ENCODE data around the gene MRPL24.

MRPL24 gene

DNA sequence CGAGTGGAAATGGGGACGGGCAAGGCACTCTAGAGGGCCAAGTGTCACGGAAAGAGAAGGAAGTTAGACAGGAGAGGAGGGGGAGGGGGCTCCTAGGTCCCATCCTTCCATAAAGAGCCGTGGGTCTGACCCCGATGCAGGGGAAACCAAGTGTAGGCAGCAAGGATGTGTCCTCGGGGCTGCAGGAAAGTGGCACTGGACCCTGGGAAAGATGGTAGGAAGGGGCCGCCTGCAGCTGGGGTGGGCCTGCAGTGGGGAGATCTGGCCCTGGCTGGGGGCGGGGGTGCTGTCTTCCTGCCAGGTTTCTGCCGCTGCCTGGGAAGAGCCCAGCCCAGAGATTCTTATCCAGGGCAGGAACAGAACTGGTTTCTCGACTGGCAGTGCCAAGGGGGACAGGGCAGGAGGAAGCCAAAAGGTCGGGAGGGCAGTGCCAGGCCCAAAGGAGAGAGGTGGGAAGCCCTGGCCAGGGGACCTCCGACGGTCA lies 48.4 kb downstream of the MRPL24 start:
- no peaks in the 10 kb centered on the region for H3K36me3 Mint-ChIP-seq (ENCODE audit: low read depth)
- intact Hi-C loops (cut with micrococcal nuclease): no loop called here
- peak overlapping the region; percentile 1 for H3K4me3 Mint-ChIP-seq
- H3K27ac Mint-ChIP-seq: no peak overlapping the region
- H3K27me3 Mint-ChIP-seq: peaks cover 85% of the 10 kb centered on the region
- peaks cover 36% of the 10 kb centered on the region for H3K4me1 Mint-ChIP-seq (ENCODE audit: low read depth)
- no peaks in the 10 kb centered on the region for H3K9me3 Mint-ChIP-seq

- Mint-ChIP-seq H3K27ac (no peak overlapping the region), H3K4me3 (peak overlapping the region; percentile 1), H3K36me3 (ENCODE audit: low read depth) (no peaks in the 10 kb centered on the region), H3K9me3 (no peaks in the 10 kb centered on the region), H3K4me1 (ENCODE audit: low read depth) (peaks cover 36% of the 10 kb centered on the region), H3K27me3 (peaks cover 81% of the 10 kb centered on the region)
- intact Hi-C loops (cut with micrococcal nuclease): no loop called here
Observed at GRCh38 chr1:156691665-156692440, 49.0 kb downstream of the MRPL24 start.

DNA sequence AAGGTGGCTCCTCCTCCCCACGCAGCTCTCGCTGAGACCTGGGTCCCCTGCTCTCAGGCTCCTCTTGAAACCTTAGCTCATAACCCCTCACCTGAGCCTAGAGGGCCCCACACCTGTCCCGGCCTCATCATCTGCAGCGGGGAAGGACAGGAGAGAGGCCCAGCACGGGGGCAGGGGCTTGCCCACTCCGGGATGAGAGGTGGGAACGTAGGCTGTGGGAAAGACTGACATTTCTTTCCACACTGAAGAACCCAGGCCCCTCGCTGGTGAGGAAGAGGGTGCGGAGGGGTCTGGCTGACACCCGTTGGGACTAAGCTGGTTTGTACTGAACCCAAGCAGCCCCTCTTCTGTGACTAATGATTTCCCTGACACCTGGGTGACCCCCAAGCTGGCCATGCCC lies 49.7 kb downstream of the MRPL24 start:
- intact Hi-C loops (cut with micrococcal nuclease): no loop called here
- Mint-ChIP-seq H3K4me3 (no peak overlapping the region), H3K36me3 (ENCODE audit: low read depth) (no peaks in the 10 kb centered on the region), H3K27ac (no peak overlapping the region), H3K9me3 (no peaks in the 10 kb centered on the region), H3K4me1 (ENCODE audit: low read depth) (peaks cover 36% of the 10 kb centered on the region), H3K27me3 (peaks cover 75% of the 10 kb centered on the region)

GRCh38 chr1:156690675-156691036 lies 50.2 kb downstream of the MRPL24 start:
- intact Hi-C loops (cut with micrococcal nuclease): no loop called here
- Mint-ChIP-seq H3K27ac (no peak overlapping the region), H3K36me3 (ENCODE audit: low read depth) (no peaks in the 10 kb centered on the region), H3K27me3 (peaks cover 76% of the 10 kb centered on the region), H3K4me3 (no peak overlapping the region), H3K4me1 (ENCODE audit: low read depth) (peaks cover 36% of the 10 kb centered on the region), H3K9me3 (no peaks in the 10 kb centered on the region)

DNA sequence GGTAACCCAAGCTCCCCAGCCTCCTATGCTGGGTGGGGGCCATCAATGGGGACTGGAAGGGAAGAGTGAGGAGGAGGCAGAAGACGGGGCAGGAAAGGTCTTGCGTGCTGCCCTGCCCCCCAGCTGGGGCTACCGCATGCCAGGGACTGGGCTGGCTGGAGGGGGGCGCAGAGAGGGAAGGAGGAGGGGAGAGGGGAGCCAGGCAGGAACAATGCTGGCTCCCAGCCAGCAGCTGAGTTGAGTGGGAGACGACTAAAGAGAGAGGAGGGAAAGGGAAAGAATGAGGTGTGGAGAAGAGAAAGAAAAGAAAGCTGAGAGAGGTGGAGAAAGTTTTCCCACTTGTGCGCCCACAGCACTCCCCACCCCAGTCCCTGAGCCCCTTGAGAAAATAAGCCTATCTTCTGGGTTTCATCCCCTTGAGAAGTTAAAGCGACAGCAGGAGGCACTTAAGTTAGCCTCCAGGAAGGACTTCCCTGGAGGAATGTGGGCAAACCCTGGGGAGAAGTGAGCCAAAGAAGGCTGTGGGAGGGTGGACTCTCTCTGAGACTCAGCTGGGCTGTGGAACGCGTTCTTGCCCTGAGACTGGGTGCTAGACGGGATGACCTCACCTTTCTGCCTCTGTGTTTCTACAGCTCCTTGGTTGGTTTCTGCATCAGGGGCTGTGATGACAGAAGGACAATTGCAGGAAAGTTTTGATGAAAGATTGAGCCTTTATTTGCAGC lies 50.8 kb downstream of the MRPL24 start:
- H3K4me1 Mint-ChIP-seq (ENCODE audit: low read depth): peaks cover 36% of the 10 kb centered on the region
- H3K4me3 Mint-ChIP-seq: no peak overlapping the region
- peaks cover 80% of the 10 kb centered on the region for H3K27me3 Mint-ChIP-seq
- H3K36me3 Mint-ChIP-seq (ENCODE audit: low read depth): no peaks in the 10 kb centered on the region
- no peak overlapping the region for H3K27ac Mint-ChIP-seq
- H3K9me3 Mint-ChIP-seq: no peaks in the 10 kb centered on the region
- intact Hi-C loops (cut with micrococcal nuclease): loop anchor here (1.0 kb wide), 2 partner anchors 35 to 200 kb away; no protein-coding TSS in a partner anchor

- Mint-ChIP-seq H3K27me3 (peaks cover 82% of the 10 kb centered on the region), H3K9me3 (no peaks in the 10 kb centered on the region), H3K4me1 (ENCODE audit: low read depth) (peaks cover 41% of the 10 kb centered on the region), H3K36me3 (ENCODE audit: low read depth) (no peaks in the 10 kb centered on the region), H3K27ac (no peak overlapping the region), H3K4me3 (no peak overlapping the region)
- intact Hi-C loops (cut with micrococcal nuclease): loop anchor here (1.0 kb wide), 2 partner anchors 36 to 201 kb away; no protein-coding TSS in a partner anchor
Observed at GRCh38 chr1:156689035-156689952, 51.6 kb downstream of the MRPL24 start.
